Hindlimb muscle (tissue), 1 donor: ENCODE results near the gene ROGDI. TPM values are rescaled to one million over a fixed set of nuclear protein-coding genes. Genes with fewer than 3 reads are reported as not detected.
A peak's percentile ranks its signal among the peaks of the same experiment; 100 is the strongest.
"Not testable (repeated sequence)": the region's sequence is repeated elsewhere in the genome, so short reads cannot be mapped to it uniquely, and the experiment has no call there.

Experiments used
- DNase-seq: peaks from one replicate; pipeline ENCODE4 v3.0.0-alpha.2; 2013
- polyA plus RNA-seq: library from polyadenylated mRNA; unstranded; fragments of 120-200 nt; gene quantifications from one replicate; pipeline ENCODE4 v1.2.1, GENCODE V29; 2013; ENCODE audit not compliant: insufficient read length

Gene ROGDI
- polyA plus RNA-seq, 1 donor, result 15.7 TPM

DNA sequence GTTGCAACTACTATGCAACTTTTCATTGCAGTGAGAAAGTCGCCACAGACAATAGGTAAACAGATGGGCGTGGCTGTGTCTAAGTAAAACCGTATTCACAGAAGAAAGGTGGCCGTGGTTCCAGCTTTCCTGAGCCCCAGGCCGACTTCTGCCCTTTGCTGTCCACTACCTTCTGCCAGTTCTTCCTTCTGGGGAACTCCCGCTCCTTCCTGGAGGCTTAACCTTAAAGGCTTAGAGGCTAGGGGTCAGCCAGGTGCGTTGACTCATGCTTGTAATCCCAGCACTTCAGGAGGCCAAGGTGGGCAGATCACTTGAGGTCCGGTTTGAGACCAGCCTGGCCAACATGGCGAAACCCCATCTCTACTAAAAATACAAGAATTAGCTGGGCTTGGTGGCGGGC is 12.2 kb downstream of the ROGDI start:
- no peak for DNase-seq

DNA sequence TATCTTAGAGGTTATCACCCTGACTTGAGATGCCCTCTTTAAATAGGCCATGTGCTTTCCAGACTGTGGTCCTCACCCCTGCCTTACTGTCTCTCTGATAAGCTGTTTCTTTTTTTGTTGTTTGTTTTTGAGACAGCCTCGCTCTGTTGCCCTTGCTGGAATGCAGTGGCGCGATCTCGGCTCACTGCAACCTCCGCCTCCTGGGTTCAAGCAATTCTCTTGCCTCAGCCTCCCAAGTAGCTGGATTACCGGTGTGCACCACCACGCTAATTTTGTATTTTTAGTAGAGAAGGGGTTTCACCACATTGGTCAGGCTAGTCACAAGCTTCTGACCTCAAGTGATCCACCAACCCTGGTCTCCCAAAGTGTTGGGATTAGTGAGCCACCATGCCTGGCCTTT is 13.5 kb downstream of the ROGDI start:
- no peak for DNase-seq

DNA sequence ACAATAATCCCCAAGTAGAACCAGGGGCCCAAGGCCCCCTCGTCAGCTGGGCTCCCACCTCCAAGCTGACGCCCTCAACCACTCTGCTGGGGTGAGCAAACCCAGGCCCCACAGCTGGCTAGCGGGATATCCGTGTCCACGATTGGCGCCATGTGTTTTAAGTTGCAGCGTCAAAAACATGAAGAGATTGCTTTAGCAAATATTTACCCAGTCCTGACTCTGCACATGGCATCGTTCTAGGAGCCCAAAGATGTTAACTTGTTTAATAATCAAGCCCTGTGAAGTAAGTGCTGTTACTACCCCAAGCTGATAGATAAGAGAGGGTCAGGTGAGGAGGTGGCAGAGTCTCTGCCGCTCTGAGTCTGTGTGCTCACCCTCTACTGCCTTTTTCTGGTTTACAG is 13.9 kb downstream of the ROGDI start:
- no peak for DNase-seq

DNA sequence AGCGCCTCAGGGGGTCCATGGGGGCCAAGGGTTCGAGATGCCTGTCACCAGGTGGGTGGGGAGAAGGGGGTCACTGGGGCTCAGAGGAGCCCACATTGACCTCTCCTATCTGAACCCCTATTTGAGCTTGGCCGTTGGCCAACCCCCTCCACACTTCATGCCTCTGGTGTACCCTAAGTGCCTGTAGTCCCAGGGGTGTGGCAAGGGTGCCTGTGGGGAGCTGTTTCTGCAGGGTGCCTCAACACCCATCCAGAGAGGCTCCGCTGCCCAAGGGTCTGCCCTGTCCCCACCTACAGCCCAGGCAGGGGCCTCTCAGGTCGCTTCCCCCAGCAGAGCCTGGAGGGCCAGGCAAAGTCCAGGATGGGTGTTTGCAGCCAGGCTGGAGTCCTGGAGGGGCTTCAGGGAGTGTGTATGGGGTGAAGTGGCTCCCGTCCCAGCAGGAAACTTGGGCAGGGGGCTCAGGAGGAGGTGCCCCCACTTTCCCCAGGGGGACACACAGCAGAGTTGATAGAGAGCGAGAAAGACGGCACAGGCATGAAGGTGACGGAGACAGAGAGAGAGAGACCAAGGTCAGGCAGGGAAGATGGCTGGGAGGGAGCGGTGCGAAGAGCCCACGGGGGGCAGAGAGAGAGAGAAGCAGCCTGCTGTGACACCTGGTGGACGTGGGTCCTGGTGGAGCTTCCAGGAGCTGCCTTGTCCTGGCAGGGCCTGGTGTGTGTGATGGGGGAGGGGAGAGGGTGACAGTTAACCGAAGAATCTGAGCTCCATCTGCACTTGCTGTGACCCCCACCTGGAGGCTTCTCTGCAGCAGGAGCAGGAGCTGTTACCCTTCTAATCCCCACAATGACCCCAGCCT is 14.6 kb downstream of the ROGDI start, which contains the start of gene SEPTIN12:
Gene SEPTIN12 (minus strand): TSS at position 719 of the 856 bp plus-strand sequence. CDS start 700 bp downstream, at position 19.
- no peak for DNase-seq

DNA sequence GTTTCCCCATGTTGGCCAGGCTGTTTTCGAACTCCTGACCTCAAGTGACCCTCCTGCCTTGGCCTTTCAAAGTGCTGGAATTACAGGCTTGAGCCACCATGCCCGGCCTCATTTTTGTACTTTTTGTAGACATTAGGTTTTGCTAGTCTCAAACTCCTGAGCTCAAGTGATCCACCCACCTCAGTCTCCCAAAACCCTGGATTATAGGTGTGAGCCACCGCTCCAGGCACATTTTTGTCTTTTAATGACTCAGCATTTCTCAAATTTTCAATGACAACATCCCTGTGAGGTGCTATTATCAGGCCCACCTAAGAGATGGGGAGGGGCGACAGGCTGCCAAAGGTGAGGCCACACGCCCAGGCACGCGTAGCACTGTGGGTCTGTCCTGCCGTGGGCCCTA is 15.4 kb downstream of the ROGDI start:
- no peak for DNase-seq

DNA sequence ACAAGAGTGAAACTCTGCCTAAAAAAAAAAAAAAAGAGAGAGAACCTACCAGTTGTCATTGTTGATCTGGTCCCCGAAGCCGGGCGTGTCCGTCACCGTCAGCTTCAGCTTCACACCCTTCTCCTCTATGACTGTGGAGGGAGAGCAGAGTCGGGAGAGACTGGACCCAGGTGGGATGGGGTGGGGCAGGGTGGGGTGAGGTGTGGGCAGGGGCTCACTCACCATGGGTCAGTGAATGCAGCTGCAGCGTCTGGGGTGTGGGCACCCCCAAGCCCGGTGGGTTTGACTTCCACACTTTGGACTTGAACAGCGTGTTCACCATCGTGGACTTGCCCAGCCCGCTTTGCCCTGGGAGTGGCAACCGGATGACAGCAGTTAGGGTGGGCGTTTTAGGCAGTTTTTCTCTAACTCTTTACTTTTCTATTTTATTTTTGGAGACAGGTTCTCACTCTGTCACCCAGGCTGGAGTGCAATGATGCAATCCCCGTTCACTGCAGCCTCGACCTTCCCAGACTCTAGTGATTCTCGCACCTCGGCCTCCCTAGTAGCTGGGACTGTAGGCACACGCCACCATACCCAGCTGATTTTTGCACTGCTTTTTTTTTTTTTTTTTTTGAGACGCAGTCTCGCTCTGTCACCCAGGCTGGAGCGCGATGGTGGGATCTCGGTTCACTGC is 16.5 kb downstream of the ROGDI start:
- no peak for DNase-seq

DNA sequence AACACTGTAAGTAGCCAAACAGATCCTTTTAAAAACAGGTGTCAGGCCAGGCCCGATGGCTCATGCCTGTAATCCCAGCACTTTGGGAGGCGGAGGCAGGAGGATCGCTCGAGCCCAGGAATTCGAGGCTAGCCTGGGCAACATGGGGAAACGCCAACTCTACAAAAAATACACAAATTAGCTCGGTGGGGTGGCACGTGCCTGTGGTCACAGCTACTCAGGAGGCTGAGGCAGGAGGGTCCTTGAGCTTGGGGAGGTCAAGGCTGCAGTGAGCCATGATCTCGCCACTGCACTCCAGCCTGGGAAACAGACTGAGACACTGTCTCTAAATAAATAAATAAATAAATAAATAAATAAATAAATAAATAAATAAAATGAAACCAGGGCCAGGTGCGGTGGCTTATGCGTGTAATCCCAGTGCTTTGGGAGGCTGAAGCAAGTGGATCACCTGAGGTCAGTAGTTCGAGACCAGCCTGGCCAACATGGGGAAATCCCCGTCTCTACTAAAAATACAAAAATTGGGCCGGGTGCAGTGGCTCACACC is 17.9 kb downstream of the ROGDI start:
- not testable (repeated sequence) for DNase-seq

DNA sequence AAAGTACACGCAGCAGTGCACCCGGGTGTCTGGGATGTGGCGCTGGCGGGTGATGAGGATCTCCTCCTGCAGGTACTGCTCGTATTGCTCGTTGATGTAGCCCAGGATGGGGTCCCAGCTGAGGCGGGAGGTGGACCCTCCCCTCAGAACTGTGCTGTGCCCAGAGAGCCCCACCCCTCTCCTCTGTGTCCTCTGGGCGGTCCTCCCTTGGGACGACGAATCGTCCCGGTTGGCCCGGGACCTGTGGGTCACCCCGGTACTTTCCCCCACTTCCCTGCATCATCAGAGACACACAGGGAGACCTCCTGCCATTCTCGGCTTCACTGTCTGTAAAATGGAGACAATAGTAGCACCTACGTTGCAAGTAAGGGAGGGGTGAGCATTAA is 18.5 kb downstream of the ROGDI start:
- no peak for DNase-seq

DNA sequence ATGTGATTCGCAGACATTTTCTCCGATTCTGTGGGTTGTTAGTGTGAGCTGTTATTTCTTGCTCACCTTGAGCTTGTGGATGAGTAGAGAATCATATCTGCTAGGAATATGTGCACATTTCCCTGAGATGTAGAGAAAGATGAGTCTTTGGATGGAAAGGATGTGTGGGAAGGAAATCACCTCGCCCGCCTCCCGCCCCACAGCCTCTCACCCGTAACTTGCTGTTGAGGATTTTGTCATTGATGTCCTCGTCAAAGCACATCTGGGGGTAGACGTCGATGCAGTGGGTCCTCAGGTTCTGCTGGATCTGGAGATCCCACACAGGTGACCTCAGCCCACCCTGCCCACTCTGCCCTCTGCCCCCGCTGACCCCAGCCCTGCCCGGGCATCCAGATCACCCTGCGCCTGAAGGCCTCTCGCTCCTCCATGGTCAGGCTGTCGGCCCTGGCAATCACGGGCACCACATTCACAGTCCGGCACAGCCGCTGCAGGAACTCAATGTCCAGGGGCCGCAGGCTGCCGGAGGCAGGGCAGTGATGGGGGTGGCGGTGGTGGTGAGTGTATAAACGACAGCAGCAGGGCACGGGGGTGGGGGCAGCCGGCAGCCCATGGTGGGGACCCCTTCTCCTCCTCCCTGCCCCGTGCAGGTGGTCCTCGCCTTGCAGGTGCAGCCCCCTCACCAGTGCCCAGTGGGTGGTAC is 19.0 kb downstream of the ROGDI start:
- DNase-seq, result no peak

DNA sequence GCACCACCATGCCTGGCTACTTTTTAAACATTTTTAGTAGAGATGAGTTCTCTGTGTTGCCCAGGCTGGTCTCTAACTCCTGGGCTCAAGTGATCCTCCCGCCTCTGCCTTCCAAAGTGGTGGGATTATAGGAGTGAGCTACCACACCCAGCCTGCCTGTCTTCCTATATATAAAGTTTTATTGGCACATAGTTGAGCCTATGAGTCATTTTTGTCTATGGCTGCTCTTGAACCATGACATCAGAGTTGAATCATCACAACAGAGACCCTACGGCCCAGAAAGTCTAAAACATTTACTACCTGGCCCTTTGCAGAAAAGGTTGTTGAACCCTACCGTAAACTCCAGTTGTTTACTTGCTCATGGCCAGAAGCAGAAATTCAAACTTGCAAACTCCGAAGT is 22.2 kb downstream of the ROGDI start:
- DNase-seq, result no peak

DNA sequence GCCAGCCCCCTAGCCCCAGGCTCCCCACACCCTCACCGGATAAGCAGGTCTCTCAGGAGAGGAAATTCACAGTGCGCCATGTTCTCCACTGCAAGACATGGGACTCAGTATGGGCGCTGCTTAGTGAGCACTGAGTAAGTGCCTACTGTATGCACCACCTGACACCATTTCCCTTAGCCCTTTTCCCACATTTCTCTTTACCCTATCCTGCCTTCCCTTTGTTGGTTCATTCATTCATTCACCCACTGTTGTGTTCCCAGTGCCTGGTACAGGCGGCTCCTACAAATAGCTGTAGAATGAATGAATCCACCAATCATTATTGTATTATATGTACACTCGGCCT is 24.4 kb downstream of the ROGDI start:
- DNase-seq, result no peak

DNA sequence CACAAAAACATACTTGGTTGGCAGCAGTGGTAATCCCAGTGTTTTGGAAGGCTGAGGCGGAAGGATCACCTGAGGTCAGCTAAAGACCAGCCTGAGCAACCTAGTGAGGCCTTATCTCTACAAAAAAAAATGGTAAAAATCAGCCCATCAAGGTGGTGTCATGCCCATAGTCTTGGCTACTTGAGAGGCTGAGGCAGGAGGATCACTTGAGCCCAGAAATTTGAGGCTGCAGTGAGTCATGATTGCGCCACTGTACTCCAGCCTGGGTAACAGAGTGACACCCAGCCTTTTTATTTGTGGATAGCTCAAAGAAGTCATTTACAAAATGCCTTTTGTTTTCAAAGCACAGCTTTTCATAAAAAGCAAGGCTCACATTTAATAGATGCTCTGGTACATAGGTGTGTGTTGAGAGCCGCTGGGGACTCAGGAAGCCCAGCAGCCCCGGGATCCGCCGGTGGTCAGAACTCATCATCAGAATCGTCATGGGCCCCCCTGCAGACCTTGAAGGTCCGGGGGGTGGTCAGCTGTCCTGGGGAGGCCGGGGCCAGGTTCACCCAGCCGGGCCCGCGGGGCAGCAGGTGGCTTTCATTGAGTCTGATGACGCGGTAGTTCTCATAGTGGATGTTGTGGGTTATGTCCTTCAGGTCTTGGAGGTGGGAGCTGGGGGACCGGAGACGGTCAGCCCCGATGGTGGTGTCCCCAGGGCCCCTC is 24.9 kb downstream of the ROGDI start:
- DNase-seq, result no peak

DNA sequence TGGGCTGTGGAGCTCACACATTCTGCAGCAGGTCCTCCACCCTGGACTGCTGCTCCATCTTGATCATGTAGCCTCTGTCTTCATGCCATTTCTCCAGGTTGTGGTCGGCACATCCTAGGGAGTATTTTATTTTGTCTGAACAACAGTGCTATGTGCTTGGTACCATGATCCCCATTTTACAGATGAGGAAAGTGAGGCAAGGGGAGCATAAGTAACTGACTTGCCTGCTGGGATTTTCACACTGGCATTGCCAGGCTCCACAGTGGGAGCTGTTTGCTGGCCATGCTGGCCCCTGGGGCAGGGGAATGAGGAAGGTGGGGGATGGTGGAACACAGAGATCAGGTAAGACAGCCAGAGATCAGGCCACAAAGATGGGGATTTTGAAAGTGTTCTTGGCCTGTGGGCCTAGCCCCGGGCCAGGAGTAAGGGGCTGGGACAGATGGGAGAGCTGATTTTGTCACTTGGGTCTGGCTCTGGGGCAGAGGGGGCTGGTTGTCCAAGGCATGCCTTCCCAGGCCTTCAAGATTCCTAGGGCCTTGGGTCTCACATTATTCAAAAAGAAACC is 26.2 kb downstream of the ROGDI start:
- no peak for DNase-seq

DNA sequence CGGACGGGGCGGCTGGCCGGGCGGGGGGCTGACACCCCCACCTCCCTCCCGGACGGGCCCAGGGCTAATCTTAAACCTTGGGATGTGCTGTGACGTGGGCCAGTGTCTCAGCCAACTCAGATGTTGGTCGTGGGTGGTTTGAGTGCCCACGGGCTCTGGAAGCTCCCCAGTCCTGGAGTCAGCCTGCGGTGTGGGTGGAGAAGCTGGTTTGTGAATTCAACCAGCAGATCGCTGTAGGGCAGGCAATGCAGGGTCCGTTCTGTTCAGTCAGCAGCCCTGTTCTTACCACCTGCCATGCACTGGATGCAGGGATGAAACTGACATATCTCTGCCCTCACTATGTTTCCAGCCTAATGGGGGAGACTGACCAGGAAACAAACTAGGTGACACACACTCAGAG is 27.4 kb downstream of the ROGDI start:
- no peak for DNase-seq

DNA sequence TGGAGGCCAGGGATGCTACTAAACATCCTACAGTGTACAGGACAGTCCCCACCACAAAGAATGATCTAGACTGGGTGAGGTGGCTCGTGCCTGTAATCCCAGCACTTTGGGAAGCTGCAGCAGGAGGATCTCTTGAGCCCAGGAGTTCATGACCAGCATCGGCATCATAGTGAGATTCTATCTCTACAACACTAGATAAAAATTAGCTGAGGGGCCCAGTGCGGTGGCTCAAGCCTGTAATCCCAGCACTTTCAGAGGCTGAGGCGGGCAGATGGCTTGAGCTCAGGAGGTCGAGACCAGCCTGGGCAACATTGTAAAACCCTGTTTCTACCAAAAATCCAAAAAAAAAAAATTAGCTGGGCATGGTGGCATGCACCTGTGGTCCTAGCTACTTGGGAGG is 30.1 kb downstream of the ROGDI start:
- no peak for DNase-seq

DNA sequence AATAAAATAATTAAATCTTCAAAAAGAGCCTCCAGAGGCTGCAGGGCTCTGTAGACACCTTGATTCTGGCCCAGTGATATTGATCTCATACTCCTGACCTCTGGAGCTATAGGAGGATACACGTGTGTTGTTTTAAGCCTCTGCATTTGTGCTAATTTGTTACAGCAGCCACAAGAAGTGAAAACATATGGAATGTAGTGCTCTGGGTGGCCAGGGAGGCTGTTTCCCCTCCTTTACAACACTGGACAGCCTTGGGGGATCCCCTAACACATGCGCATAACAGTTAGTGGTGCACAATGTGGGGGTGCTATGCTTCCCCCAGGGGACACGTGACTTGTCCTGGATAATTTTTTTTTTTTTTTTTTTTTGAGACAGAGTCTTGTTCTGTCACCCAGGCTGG is 30.8 kb downstream of the ROGDI start:
- no peak for DNase-seq

DNA sequence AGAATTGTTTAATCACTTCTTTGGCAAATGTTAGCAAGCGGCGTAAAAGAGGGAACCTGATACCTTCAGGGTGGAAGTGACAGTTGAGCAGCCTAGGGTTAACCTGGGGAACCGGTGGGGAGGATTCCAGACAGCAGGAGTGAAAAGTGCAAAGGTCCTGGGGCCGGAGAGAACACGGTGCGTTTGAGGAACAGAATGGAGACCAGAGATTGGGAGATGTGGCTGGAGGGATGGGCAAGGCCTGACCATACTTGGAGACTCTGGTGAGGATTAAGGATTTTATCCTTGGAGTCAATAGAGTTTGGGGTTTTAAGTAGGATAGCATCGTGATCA is 33.2 kb downstream of the ROGDI start:
- no peak for DNase-seq

DNA sequence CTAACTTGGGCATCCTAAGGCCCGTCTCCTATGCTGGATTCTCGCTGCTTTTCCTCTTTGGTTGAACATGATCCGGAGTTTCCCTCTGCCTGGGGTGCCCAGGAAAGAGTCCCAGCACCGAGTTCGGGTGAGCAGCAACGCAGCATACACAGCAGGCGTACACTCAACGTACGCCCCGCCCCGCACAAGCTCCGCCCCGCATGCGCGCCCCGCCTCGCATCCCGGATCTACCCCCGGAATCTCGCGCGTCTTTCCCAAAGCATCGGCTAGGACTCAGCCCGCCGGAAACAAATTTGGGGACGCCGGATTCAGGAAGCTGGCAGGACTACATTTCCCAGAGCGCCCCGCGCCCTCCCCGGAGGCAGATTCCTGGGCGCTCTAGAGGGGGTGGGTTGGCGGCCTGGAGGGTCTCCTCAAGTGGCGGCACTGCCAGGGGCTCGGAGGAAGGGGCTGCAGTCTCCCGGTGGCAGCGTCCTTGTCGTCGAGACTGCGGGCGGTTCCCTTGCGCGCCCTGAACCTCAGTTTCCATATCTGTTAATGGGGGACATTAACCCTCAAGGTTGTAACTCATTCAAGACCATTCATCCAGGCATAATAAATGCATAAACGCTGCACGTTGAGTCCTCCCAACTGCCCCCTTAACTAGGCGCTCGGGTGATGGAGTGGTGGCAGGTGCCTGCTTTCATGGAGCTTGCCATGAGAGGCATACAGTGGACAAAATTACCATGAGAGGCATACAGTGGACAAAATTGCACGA is 33.7 kb downstream of the ROGDI start:
- peak; percentile 97 for DNase-seq

DNA sequence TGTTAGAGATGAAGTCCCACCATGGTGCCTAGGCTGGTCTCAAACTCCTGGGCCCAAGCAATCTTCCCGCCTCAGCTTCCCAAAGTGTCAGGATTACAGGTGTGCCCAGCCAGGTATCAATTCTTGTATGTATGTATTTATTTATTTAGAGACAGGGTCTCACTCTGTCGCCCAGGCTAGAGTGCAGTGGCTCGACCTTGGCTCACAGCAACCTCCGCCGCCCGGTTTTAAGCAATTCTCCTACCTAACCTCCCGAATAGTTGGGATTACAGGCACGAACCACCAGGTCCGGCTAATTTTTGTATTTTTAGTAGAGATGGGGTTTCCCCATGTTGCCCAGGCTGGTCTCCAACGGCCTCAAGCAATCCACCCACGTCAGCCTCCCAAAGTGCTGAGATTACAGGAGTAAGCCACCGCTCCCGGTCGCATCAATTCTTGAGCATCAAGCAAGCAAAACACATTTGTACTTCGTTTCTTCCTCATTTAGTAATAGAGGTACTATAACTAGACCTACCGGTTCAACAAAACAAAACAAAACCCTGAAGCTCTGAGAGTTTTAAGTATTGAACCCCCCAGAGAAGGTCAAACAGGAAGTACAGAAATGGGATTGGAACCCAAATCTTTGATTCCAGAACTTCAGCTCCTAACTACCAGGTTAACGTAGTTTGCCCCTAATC is 34.4 kb downstream of the ROGDI start:
- DNase-seq, result no peak

DNA sequence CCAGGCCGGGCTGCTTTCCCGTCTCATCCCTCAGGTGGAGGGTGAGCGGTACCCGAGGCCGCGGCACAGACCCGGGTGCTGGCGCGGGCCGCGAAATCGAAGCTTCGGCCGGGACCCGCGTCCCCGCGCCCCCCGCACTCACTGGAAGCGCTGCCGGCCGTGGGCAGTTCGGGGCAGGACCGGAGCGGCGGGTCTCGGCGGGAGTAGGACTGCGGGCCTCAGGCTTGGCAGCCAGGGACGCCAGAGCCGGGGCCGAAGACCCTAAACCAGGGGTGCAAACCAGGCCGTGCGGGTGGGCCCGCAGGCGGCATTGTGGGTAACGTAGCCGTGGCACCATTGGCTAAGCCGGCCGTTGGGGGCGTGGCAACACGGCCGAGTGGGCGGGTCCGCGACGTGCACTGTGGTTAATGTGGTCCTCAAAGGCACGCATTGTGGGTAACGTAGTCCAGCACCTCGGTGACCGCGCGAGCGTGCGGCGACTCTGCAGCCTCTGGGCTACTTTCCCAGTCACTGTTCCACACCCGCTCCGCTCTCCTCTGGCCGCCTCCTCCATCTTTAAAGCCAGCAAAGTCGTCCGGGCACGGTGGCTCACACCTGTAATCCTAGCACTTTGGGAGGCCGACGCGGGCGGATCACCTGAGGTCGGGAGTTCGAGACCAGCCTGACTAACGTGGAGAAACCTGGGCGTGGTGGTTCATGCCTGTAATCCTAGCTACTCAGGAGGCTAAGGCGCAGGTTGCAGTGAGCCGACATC is 35.4 kb downstream of the ROGDI start, which contains the start of gene ZNF500:
Gene ZNF500 (minus strand): TSS at position 288 of the 754 bp plus-strand sequence. CDS start 1,184 bp downstream, outside the sequence.
- peak; percentile 98 for DNase-seq
